Lower leg skin (tissue), 4 donors: ENCODE data around the gene GALNT14. TPM values are rescaled to one million over a fixed set of nuclear protein-coding genes. Genes with fewer than 3 reads are reported as not detected.

Experiments
- DNase-seq, 2 donors: peaks; one replicate each; pipeline ENCODE4 v3.0.0-alpha.2; 2019; ENCODE audit warnings: low spot score in 2 of 2
- H3K4me3 ChIP-seq: fragments of 200-600 bp; sonication (generic); 2 replicates; pipeline ENCODE4 v1.5.1; 2017; ENCODE audit warnings: mild to moderate bottlenecking, low read depth; ENCODE audit not compliant: poor library complexity, severe bottlenecking
- CTCF ChIP-seq, 3 donors: fragments of 450-650 bp; IDR thresholded peaks; one replicate each; pipeline ENCODE4 v1.5.1; 2016; ENCODE audit warnings: antibody characterized with exemption in 3 of 3, mild to moderate bottlenecking in 3 of 3, moderate library complexity in 2 of 3
- POLR2A ChIP-seq, 2 donors: fragments of 450-650 bp; IDR thresholded peaks; one replicate each; pipeline ENCODE4 v1.6.1; 2016 to 2017; ENCODE audit warnings: antibody characterized with exemption in 2 of 2, mild to moderate bottlenecking in 1 of 2, moderate library complexity in 1 of 2
- WGBS, 2 donors: methylation state at CpG; one replicate each; pipeline ENCODE4 v1.1.5; 2018; 5-methylcytosine and 5-hydroxymethylcytosine counted together
- intact Hi-C: fragments of 100-400 bp; cut with DNase I; formaldehyde crosslinking; loops from one replicate; pipeline ENCODE4 v1.15.0; 2023; ENCODE audit warnings: low total_unique reads
- total RNA-seq, 4 donors: library from RNA; depleted of rRNA; stranded (reverse); fragments of >200 nt; gene quantifications; one replicate each; pipeline ENCODE4 v1.1.0, GENCODE V29; 2016

The GALNT14 gene
- total RNA-seq, 4 donors from 2014 or later, result 2.5 to 6.2 (median 4.0) TPM

GRCh38 chr2:30888852-30889409 lies 249.3 kb downstream of the GALNT14 start:
- TF ChIP-seq POLR2A (IDR thresholded peaks at IDR 0.05) (no peak), CTCF (IDR thresholded peaks at IDR 0.05) (no peak)
- no peak overlapping the region for H3K4me3 ChIP-seq
- WGBS, 2 donors, result 52 to 56% methylated on average over 7 of the region's 7 CpGs
- DNase-seq, result no peak
- intact Hi-C loops, result no loop called here

GRCh38 chr2:30886080-30886479 lies 252.2 kb downstream of the GALNT14 start:
- 62 to 67% methylated on average over 6 of the region's 6 CpGs for WGBS, 2 donors
- TF ChIP-seq POLR2A (IDR thresholded peaks at IDR 0.05), result no peak
- TF ChIP-seq CTCF (IDR thresholded peaks at IDR 0.05), result no peak
- DNase-seq, result no peak
- intact Hi-C loops, result no loop called here
- no peak overlapping the region for H3K4me3 ChIP-seq

- intact Hi-C loops, result no loop called here
- DNase-seq, result no peak
- 85% methylated on average over 3 of the region's 3 CpGs for WGBS, 2 donors
- no peak for TF ChIP-seq POLR2A (IDR thresholded peaks at IDR 0.05)
- no peak for TF ChIP-seq CTCF (IDR thresholded peaks at IDR 0.05)
- H3K4me3 ChIP-seq, result no peak overlapping the region
Measured at GRCh38 chr2:30883822-30884221, 254.4 kb downstream of the GALNT14 start.

GRCh38 chr2:30883184-30883583 lies 255.1 kb downstream of the GALNT14 start:
- DNase-seq, result no peak
- H3K4me3 ChIP-seq, result no peak overlapping the region
- TF ChIP-seq POLR2A (IDR thresholded peaks at IDR 0.05) (no peak), CTCF (IDR thresholded peaks at IDR 0.05) (no peak)
- WGBS, 2 donors, result 87 to 98% methylated on average over 3 to 4 of the region's 4 CpGs
- intact Hi-C loops, result no loop called here

GRCh38 chr2:30880516-30880915 lies 257.7 kb downstream of the GALNT14 start:
- 75 to 80% methylated on average over 3 of the region's 3 CpGs for WGBS, 2 donors
- intact Hi-C loops, result no loop called here
- no peak overlapping the region for H3K4me3 ChIP-seq
- TF ChIP-seq CTCF (IDR thresholded peaks at IDR 0.05), result no peak
- no peak for DNase-seq

- H3K4me3 ChIP-seq, result no peak overlapping the region
- intact Hi-C loops, result no loop called here
- TF ChIP-seq CTCF (IDR thresholded peaks at IDR 0.05) (no peak), POLR2A (IDR thresholded peaks at IDR 0.05) (no peak)
- no peak for DNase-seq
- WGBS, 2 donors, result 56 to 71% methylated on average over 2 of the region's 2 CpGs
Measured at GRCh38 chr2:30877833-30878232, 260.4 kb downstream of the GALNT14 start.
